ENCODE results near the gene ITPKB.
A peak's percentile ranks its signal among the peaks of the same experiment; 100 is the strongest.
"Not testable (repeated sequence)": the region's sequence is repeated elsewhere in the genome, so short reads cannot be mapped to it uniquely, and the experiment has no call there.

The ITPKB gene

GRCh38 chr1:226616636-226617035, 122.4 kb downstream of the ITPKB start:
- no peak for FAIRE-seq

GRCh38 chr1:226615876-226616275, 123.2 kb downstream of the ITPKB start:
- FAIRE-seq: no peak

- FAIRE-seq: not testable (repeated sequence)
Measured at GRCh38 chr1:226611980-226612379, 127.1 kb downstream of the ITPKB start.

GRCh38 chr1:226611301-226611700, 127.8 kb downstream of the ITPKB start:
- FAIRE-seq: no peak

- FAIRE-seq: no peak
Measured at GRCh38 chr1:226610671-226611070, 128.4 kb downstream of the ITPKB start.

GRCh38 chr1:226609836-226610455, 129.1 kb downstream of the ITPKB start:
- FAIRE-seq: no peak

- FAIRE-seq: no peak
Measured at GRCh38 chr1:226608699-226609505, 130.2 kb downstream of the ITPKB start.

GRCh38 chr1:226607821-226608220, 131.3 kb downstream of the ITPKB start:
- FAIRE-seq: no peak

GRCh38 chr1:226607268-226607660, 131.8 kb downstream of the ITPKB start:
- FAIRE-seq: no peak

GRCh38 chr1:226606311-226607267, 132.5 kb downstream of the ITPKB start:
- no peak for FAIRE-seq

- FAIRE-seq: no peak
Measured at GRCh38 chr1:226605318-226605950, 133.6 kb downstream of the ITPKB start.

- FAIRE-seq: no peak
Measured at GRCh38 chr1:226604560-226605317, 134.3 kb downstream of the ITPKB start.

GRCh38 chr1:226603858-226604559, 135.1 kb downstream of the ITPKB start:
- FAIRE-seq: no peak

GRCh38 chr1:226603022-226603857, 135.8 kb downstream of the ITPKB start:
- FAIRE-seq: no peak

- FAIRE-seq: peak; percentile 95
Measured at GRCh38 chr1:226602186-226603021, 136.7 kb downstream of the ITPKB start.

- FAIRE-seq: no peak
Measured at GRCh38 chr1:226601456-226601855, 137.6 kb downstream of the ITPKB start.

- no peak for FAIRE-seq
Measured at GRCh38 chr1:226600254-226600653, 138.8 kb downstream of the ITPKB start.

- FAIRE-seq: no peak
Measured at GRCh38 chr1:226599636-226600238, 139.3 kb downstream of the ITPKB start.

- not testable (repeated sequence) for FAIRE-seq
Measured at GRCh38 chr1:226598955-226599354, 140.1 kb downstream of the ITPKB start.
